IMR-90 (cell line): ENCODE measurements around the gene COL12A1. TPM values are rescaled to one million over a fixed set of nuclear protein-coding genes. Genes with fewer than 3 reads are reported as not detected.

Source experiments
- ATAC-seq: fragments of 200-7000 bp; cut with Tn5 transposase; 2 replicates; pipeline ENCODE4 v1.9.1; 2020; ENCODE audit warnings: low read depth, mild to moderate bottlenecking, moderate library complexity
- BruUV-seq: library from RNA; stranded (reverse); fragments of 400-500 nt; replicated peaks from 2 replicates; lab custom pipeline; 2021; lab: Mats Ljungman, UMichigan
- CTCF ChIA-PET: fragments of 300-600 bp; formaldehyde crosslinking; extraction: SDS; loops from one replicate; lab custom pipeline; 2021; ENCODE audit warnings: antibody characterized with exemption; lab: Yijun Ruan, JAX
- POLR2A ChIA-PET: fragments of 300-600 bp; sonication (Branson Sonifier 250); formaldehyde crosslinking; loops from one replicate; lab custom pipeline; 2022; ENCODE audit warnings: antibody characterized with exemption; ENCODE audit not compliant: unreplicated experiment; lab: Charles Lee
- DNase-seq: peaks from one replicate; pipeline ENCODE4 v3.0.0; 2013
- H2AFZ ChIP-seq: replicated peaks from 2 replicates; pipeline ENCODE3; 2013; ENCODE audit warnings: low read length, mild to moderate bottlenecking; ENCODE audit not compliant: poor library complexity
- H2AK5ac ChIP-seq: 2 replicates; pipeline ENCODE4 v1.6.1; 2013; ENCODE audit warnings: low read depth, low read length, inconsistent platforms
- H2AK9ac ChIP-seq: replicated peaks from 2 replicates; pipeline ENCODE3; 2013; ENCODE audit warnings: mild to moderate bottlenecking, low read depth, low read length, moderate library complexity; ENCODE audit not compliant: poor library complexity
- H2BK120ac ChIP-seq: 2 replicates; pipeline ENCODE4 v1.6.1; 2013; ENCODE audit warnings: low read depth, low read length, inconsistent platforms
- H2BK15ac ChIP-seq: 3 replicates; pipeline ENCODE4 v1.6.1; 2013; ENCODE audit warnings: low read depth, low read length, inconsistent platforms
- H2BK20ac ChIP-seq: 2 replicates; pipeline ENCODE4 v1.6.1; 2013; ENCODE audit warnings: low read depth, mild to moderate bottlenecking, inconsistent platforms, low read length, moderate library complexity
- H2BK5ac ChIP-seq: 2 replicates; pipeline ENCODE4 v1.6.1; 2013; ENCODE audit warnings: mild to moderate bottlenecking, low read depth, low read length, inconsistent platforms; ENCODE audit not compliant: poor library complexity, severe bottlenecking
- H3K14ac ChIP-seq: replicated peaks from 2 replicates; pipeline ENCODE4 v1.6.1; 2013; ENCODE audit warnings: low read depth, low read length, inconsistent platforms
- H3K18ac ChIP-seq: 2 replicates; pipeline ENCODE4 v1.6.1; 2013; ENCODE audit warnings: low read depth, low read length, control low read depth
- H3K23ac ChIP-seq: 2 replicates; pipeline ENCODE4 v1.6.1; 2013; ENCODE audit warnings: low read depth, low read length, inconsistent platforms
- H3K27ac ChIP-seq: 2 replicates; pipeline ENCODE4 v1.5.1; 2013; ENCODE audit warnings: mild to moderate bottlenecking, control low read depth, low read length; ENCODE audit not compliant: insufficient read depth
- H3K27me3 ChIP-seq: 2 replicates; pipeline ENCODE4 v1.6.1; 2013; ENCODE audit warnings: low read length; ENCODE audit not compliant: control insufficient read depth, insufficient read depth
- H3K36me3 ChIP-seq: 2 replicates; pipeline ENCODE4 v1.6.1; 2013; ENCODE audit warnings: low read length, mixed read lengths; ENCODE audit not compliant: control insufficient read depth, insufficient read depth
- H3K4ac ChIP-seq: 2 replicates; pipeline ENCODE4 v1.6.1; 2013; ENCODE audit warnings: low read depth, low read length, inconsistent platforms
- H3K4me1 ChIP-seq: 2 replicates; pipeline ENCODE4 v1.6.1; 2013; ENCODE audit warnings: low read length, mixed read lengths; ENCODE audit not compliant: control insufficient read depth, insufficient read depth
- H3K4me2 ChIP-seq: 2 replicates; pipeline ENCODE4 v1.6.1; 2013; ENCODE audit warnings: low read depth, mild to moderate bottlenecking, control low read depth, low read length, moderate library complexity
- H3K4me3 ChIP-seq: 2 replicates; pipeline ENCODE4 v1.5.1; 2013; ENCODE audit warnings: low read depth, mild to moderate bottlenecking, control low read depth, low read length, moderate library complexity; ENCODE audit not compliant: insufficient read depth
- H3K56ac ChIP-seq: 2 replicates; pipeline ENCODE4 v1.6.1; 2013; ENCODE audit warnings: low read length, inconsistent platforms; ENCODE audit not compliant: insufficient read depth; ENCODE audit errors: extremely low read depth
- H3K79me1 ChIP-seq, 2 experiments: 2 replicates each; pipeline ENCODE4 v1.6.1; 2013; ENCODE audit warnings: low read length in 2 of 2, inconsistent platforms in 1 of 2, low read depth in 1 of 2
- H3K9ac ChIP-seq: 2 replicates; pipeline ENCODE4 v1.6.1; 2013; ENCODE audit warnings: low read depth, low read length, control low read depth
- H3K9me1 ChIP-seq: 2 replicates; pipeline ENCODE4 v1.6.1; 2013; ENCODE audit warnings: low read length, inconsistent platforms; ENCODE audit not compliant: insufficient read depth
- H3K9me3 ChIP-seq: 2 replicates; pipeline ENCODE4 v1.6.1; 2013; ENCODE audit warnings: low read length; ENCODE audit not compliant: control insufficient read depth, insufficient read depth
- H4K20me1 ChIP-seq: 2 replicates; pipeline ENCODE4 v1.6.1; 2013; ENCODE audit warnings: low read length, inconsistent platforms; ENCODE audit not compliant: insufficient read depth
- H4K5ac ChIP-seq: 2 replicates; pipeline ENCODE4 v1.6.1; 2013; ENCODE audit warnings: mild to moderate bottlenecking, low read depth, low read length, control low read depth
- H4K8ac ChIP-seq, 2 experiments: 2 replicates each; pipeline ENCODE4 v1.6.1; 2013; ENCODE audit warnings: low read depth in 2 of 2, low read length in 2 of 2, control low read depth in 1 of 2, inconsistent platforms in 1 of 2
- H4K91ac ChIP-seq: 2 replicates; pipeline ENCODE4 v1.6.1; 2013; ENCODE audit warnings: low read depth, low read length, inconsistent platforms; ENCODE audit not compliant: insufficient read depth
- BHLHE40 ChIP-seq: fragments of 150-350 bp; IDR thresholded peaks from 2 replicates; pipeline ENCODE4 v1.6.1; 2016; ENCODE audit warnings: mild to moderate bottlenecking, low read depth, low read length
- CEBPB ChIP-seq: IDR thresholded peaks from 2 replicates; pipeline ENCODE4 v1.6.1; 2012; ENCODE audit warnings: low read depth, low read length, improper control_type of control experiment
- CHD1 ChIP-seq: IDR thresholded peaks from 2 replicates; pipeline ENCODE4 v1.6.1; 2012; ENCODE audit warnings: low read depth, low read length, improper control_type of control experiment
- CTCF ChIP-seq: conservative IDR thresholded peaks from 2 replicates; pipeline ENCODE4 v1.5.1; 2012; ENCODE audit warnings: mild to moderate bottlenecking, low read depth, low read length, improper control_type of control experiment
- FOS ChIP-seq: fragments of 150-350 bp; IDR thresholded peaks from 2 replicates; pipeline ENCODE4 v1.6.1; 2016; ENCODE audit warnings: low read depth, low read length
- MAFK ChIP-seq: IDR thresholded peaks from 2 replicates; pipeline ENCODE4 v1.6.1; 2012; ENCODE audit warnings: low read depth, low read length, improper control_type of control experiment
- NFE2L2 ChIP-seq: fragments of 150-350 bp; IDR thresholded peaks from 2 replicates; pipeline ENCODE4 v1.6.1; 2016; ENCODE audit warnings: low read depth, mild to moderate bottlenecking, low read length
- RAD21 ChIP-seq: IDR thresholded peaks from 2 replicates; pipeline ENCODE4 v1.6.1; 2012; ENCODE audit warnings: low read length, improper control_type of control experiment
- SMC3 ChIP-seq: fragments of 150-350 bp; IDR thresholded peaks from 2 replicates; pipeline ENCODE4 v1.6.1; 2016; ENCODE audit warnings: low read depth, mild to moderate bottlenecking, antibody characterized with exemption, low read length, moderate library complexity
- WGBS, 2 experiments: methylation state at CpG; one replicate each; pipeline versions ENCODE4 v1.1.5 to v1.1.7; 2013; ENCODE audit warnings: missing lambda C conversion rate in 2 of 2; ENCODE audit not compliant: insufficient read length in 1 of 2; ENCODE audit errors: extremely low coverage in 2 of 2; 5-methylcytosine and 5-hydroxymethylcytosine counted together
- dilution Hi-C: fragments of 300-500 bp; cut with HindIII; formaldehyde crosslinking; loops from one replicate; pipeline ENCODE4 v1.14.3; 2018; ENCODE audit warnings: low sequenced_read_pairs; ENCODE audit not compliant: unreplicated experiment
- in situ Hi-C: fragments of 300-500 bp; cut with MboI; formaldehyde crosslinking; loops from 3 replicates; pipeline ENCODE4 v1.14.3; 2019; ENCODE audit warnings: low sequenced_read_pairs, inconsistent platforms, mixed read lengths
- intact Hi-C: fragments of 100-400 bp; cut with micrococcal nuclease; formaldehyde crosslinking; loops from 2 replicates; pipeline ENCODE4 v1.10.0; 2022
- polyA plus RNA-seq, 3 experiments: library from polyadenylated mRNA; depleted of rRNA; stranded (reverse); fragments of >200 nt; gene quantifications; 2 replicates each; pipeline ENCODE4 v1.2.3, GENCODE V29; 2012; ENCODE audit warnings: low replicate concordance in 1 of 3
- total RNA-seq: library from RNA; depleted of rRNA; stranded (reverse); fragments of >200 nt; gene quantifications from 2 replicates; pipeline ENCODE4 v1.2.3, GENCODE V29; 2012

The COL12A1 gene
- total and polyA plus RNA-seq, 2 of the 4 experiments (the other 2 are of a cell fraction), result 350 to 452 TPM

DNA sequence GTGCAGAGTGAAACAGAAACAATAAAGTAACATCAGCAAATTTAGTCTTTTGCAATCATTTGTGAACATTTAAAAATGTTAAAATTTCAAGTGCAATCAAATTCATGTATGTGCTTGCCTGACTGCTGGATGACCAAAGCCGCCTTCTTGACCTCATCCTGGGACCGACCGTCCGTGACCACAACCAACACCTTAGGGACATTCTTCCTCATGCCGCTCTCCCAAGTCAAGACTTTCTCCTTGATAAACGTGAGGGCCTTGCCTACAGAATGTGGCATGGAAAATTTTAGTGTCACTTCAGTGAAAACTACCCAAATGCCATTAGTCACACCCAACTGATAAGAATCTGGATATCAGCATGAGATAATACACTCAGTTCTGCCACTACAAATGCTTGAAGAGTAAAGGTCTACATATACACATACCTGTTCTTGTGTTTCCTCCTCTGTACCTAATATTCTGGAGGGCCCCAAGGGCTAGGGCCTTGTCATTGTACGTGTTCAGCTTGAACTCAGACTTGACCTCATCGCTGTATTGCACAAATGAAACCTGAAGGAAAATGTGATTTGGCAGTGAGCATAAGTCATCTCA, 86.8 kb downstream of the COL12A1 start:
- Histone ChIP-seq H4K91ac (no peak overlapping the region), H3K4ac (no peak overlapping the region), H3K18ac (no peak overlapping the region), H4K20me1 (no peaks in the 10 kb centered on the region), H2BK120ac (no peak overlapping the region), H2BK20ac (no peak overlapping the region), H2AK9ac (no peak overlapping the region), H4K8ac (0 out of 4 replicates have a peak overlapping the region, but pooled peaks of 1 of the 2 experiments have one; percentile 8), H2BK5ac (no peak overlapping the region), H3K4me1 (peaks cover 6% of the 10 kb centered on the region; the same call in 1 of the 2 replicates), H2BK15ac (no peak overlapping the region), H3K14ac (0 out of 2 replicates have a peak overlapping the region, but pooled peaks have one; percentile 27), H3K9me1 (peaks cover 8% of the 10 kb centered on the region), H3K23ac (no peak overlapping the region), H3K4me2 (no peak overlapping the region), H3K9me3 (no peaks in the 10 kb centered on the region), H4K5ac (no peak overlapping the region), H3K36me3 (peaks cover 53% of the 10 kb centered on the region), H3K4me3 (no peak overlapping the region), H3K27me3 (no peaks in the 10 kb centered on the region), H3K27ac (no peak overlapping the region; the same call in 1 of the 2 replicates), H2AK5ac (no peak overlapping the region), H2AFZ (no peak overlapping the region), H3K56ac (no peak overlapping the region), H3K79me1 (peaks cover 21 to 57% of the 10 kb centered on the region in 2 experiments), H3K9ac (no peak overlapping the region)
- in situ Hi-C loops, result no loop called here
- ATAC-seq (no peak), DNase-seq (no peak)
- ChIA-PET POLR2A (no interaction called here), CTCF (no interaction called here)
- dilution Hi-C loops, result no loop called here
- intact Hi-C loops, result no loop called here
- no CpG with 5 or more reads among the region's 8 CpGs for WGBS, 2 experiments
- TF ChIP-seq BHLHE40, result no peak
- no peak for TF ChIP-seq SMC3
- TF ChIP-seq CHD1, result no peak
- no peak for TF ChIP-seq CEBPB
- TF ChIP-seq FOS, result no peak
- no peak for TF ChIP-seq NFE2L2
- no peak for TF ChIP-seq CTCF
- TF ChIP-seq RAD21, result no peak
- no peak for TF ChIP-seq MAFK
- BruUV-seq, result no TSS peak
